Measurements from ENCODE around the gene LLGL2.

- TF ChIP-seq CTCF (IDR thresholded peaks at IDR 0.05) (no peak), POLR2A (IDR thresholded peaks at IDR 0.05) (no peak), POLR2AphosphoS5 (IDR thresholded peaks at IDR 0.05) (no peak)
Measured at GRCh38 chr17:75508931-75509361, 16.6 kb upstream of the LLGL2 start.
